IMR-90 (cell line): ENCODE measurements around the gene OXCT2. TPM values are rescaled to one million over a fixed set of nuclear protein-coding genes. Genes with fewer than 3 reads are reported as not detected.

Experiments used
- ATAC-seq: fragments of 200-7000 bp; cut with Tn5 transposase; 2 replicates; pipeline ENCODE4 v1.9.1; 2020; ENCODE audit warnings: low read depth, mild to moderate bottlenecking, moderate library complexity
- BruUV-seq: library from RNA; stranded (reverse); fragments of 400-500 nt; replicated peaks from 2 replicates; lab custom pipeline; 2021; lab: Mats Ljungman, UMichigan
- CTCF ChIA-PET: fragments of 300-600 bp; formaldehyde crosslinking; extraction: SDS; loops from one replicate; lab custom pipeline; 2021; ENCODE audit warnings: antibody characterized with exemption; lab: Yijun Ruan, JAX
- POLR2A ChIA-PET: fragments of 300-600 bp; sonication (Branson Sonifier 250); formaldehyde crosslinking; loops from one replicate; lab custom pipeline; 2022; ENCODE audit warnings: antibody characterized with exemption; ENCODE audit not compliant: unreplicated experiment; lab: Charles Lee
- DNase-seq: peaks from one replicate; pipeline ENCODE4 v3.0.0; 2013
- H2AFZ ChIP-seq: replicated peaks from 2 replicates; pipeline ENCODE3; 2013; ENCODE audit warnings: low read length, mild to moderate bottlenecking; ENCODE audit not compliant: poor library complexity
- H2AK5ac ChIP-seq: 2 replicates; pipeline ENCODE4 v1.6.1; 2013; ENCODE audit warnings: low read depth, low read length, inconsistent platforms
- H2AK9ac ChIP-seq: replicated peaks from 2 replicates; pipeline ENCODE3; 2013; ENCODE audit warnings: mild to moderate bottlenecking, low read depth, low read length, moderate library complexity; ENCODE audit not compliant: poor library complexity
- H2BK120ac ChIP-seq: 2 replicates; pipeline ENCODE4 v1.6.1; 2013; ENCODE audit warnings: low read depth, low read length, inconsistent platforms
- H2BK15ac ChIP-seq: 3 replicates; pipeline ENCODE4 v1.6.1; 2013; ENCODE audit warnings: low read depth, low read length, inconsistent platforms
- H2BK20ac ChIP-seq: 2 replicates; pipeline ENCODE4 v1.6.1; 2013; ENCODE audit warnings: low read depth, mild to moderate bottlenecking, inconsistent platforms, low read length, moderate library complexity
- H2BK5ac ChIP-seq: 2 replicates; pipeline ENCODE4 v1.6.1; 2013; ENCODE audit warnings: mild to moderate bottlenecking, low read depth, low read length, inconsistent platforms; ENCODE audit not compliant: poor library complexity, severe bottlenecking
- H3K14ac ChIP-seq: replicated peaks from 2 replicates; pipeline ENCODE4 v1.6.1; 2013; ENCODE audit warnings: low read depth, low read length, inconsistent platforms
- H3K18ac ChIP-seq: 2 replicates; pipeline ENCODE4 v1.6.1; 2013; ENCODE audit warnings: low read depth, low read length, control low read depth
- H3K23ac ChIP-seq: 2 replicates; pipeline ENCODE4 v1.6.1; 2013; ENCODE audit warnings: low read depth, low read length, inconsistent platforms
- H3K27ac ChIP-seq: 2 replicates; pipeline ENCODE4 v1.5.1; 2013; ENCODE audit warnings: mild to moderate bottlenecking, control low read depth, low read length; ENCODE audit not compliant: insufficient read depth
- H3K27me3 ChIP-seq: 2 replicates; pipeline ENCODE4 v1.6.1; 2013; ENCODE audit warnings: low read length; ENCODE audit not compliant: control insufficient read depth, insufficient read depth
- H3K36me3 ChIP-seq: 2 replicates; pipeline ENCODE4 v1.6.1; 2013; ENCODE audit warnings: low read length, mixed read lengths; ENCODE audit not compliant: control insufficient read depth, insufficient read depth
- H3K4ac ChIP-seq: 2 replicates; pipeline ENCODE4 v1.6.1; 2013; ENCODE audit warnings: low read depth, low read length, inconsistent platforms
- H3K4me1 ChIP-seq: 2 replicates; pipeline ENCODE4 v1.6.1; 2013; ENCODE audit warnings: low read length, mixed read lengths; ENCODE audit not compliant: control insufficient read depth, insufficient read depth
- H3K4me2 ChIP-seq: 2 replicates; pipeline ENCODE4 v1.6.1; 2013; ENCODE audit warnings: low read depth, mild to moderate bottlenecking, control low read depth, low read length, moderate library complexity
- H3K4me3 ChIP-seq: 2 replicates; pipeline ENCODE4 v1.5.1; 2013; ENCODE audit warnings: low read depth, mild to moderate bottlenecking, control low read depth, low read length, moderate library complexity; ENCODE audit not compliant: insufficient read depth
- H3K56ac ChIP-seq: 2 replicates; pipeline ENCODE4 v1.6.1; 2013; ENCODE audit warnings: low read length, inconsistent platforms; ENCODE audit not compliant: insufficient read depth; ENCODE audit errors: extremely low read depth
- H3K79me1 ChIP-seq, 2 experiments: 2 replicates each; pipeline ENCODE4 v1.6.1; 2013; ENCODE audit warnings: low read length in 2 of 2, inconsistent platforms in 1 of 2, low read depth in 1 of 2
- H3K9ac ChIP-seq: 2 replicates; pipeline ENCODE4 v1.6.1; 2013; ENCODE audit warnings: low read depth, low read length, control low read depth
- H3K9me1 ChIP-seq: 2 replicates; pipeline ENCODE4 v1.6.1; 2013; ENCODE audit warnings: low read length, inconsistent platforms; ENCODE audit not compliant: insufficient read depth
- H3K9me3 ChIP-seq: 2 replicates; pipeline ENCODE4 v1.6.1; 2013; ENCODE audit warnings: low read length; ENCODE audit not compliant: control insufficient read depth, insufficient read depth
- H4K20me1 ChIP-seq: 2 replicates; pipeline ENCODE4 v1.6.1; 2013; ENCODE audit warnings: low read length, inconsistent platforms; ENCODE audit not compliant: insufficient read depth
- H4K5ac ChIP-seq: 2 replicates; pipeline ENCODE4 v1.6.1; 2013; ENCODE audit warnings: mild to moderate bottlenecking, low read depth, low read length, control low read depth
- H4K8ac ChIP-seq, 2 experiments: 2 replicates each; pipeline ENCODE4 v1.6.1; 2013; ENCODE audit warnings: low read depth in 2 of 2, low read length in 2 of 2, control low read depth in 1 of 2, inconsistent platforms in 1 of 2
- H4K91ac ChIP-seq: 2 replicates; pipeline ENCODE4 v1.6.1; 2013; ENCODE audit warnings: low read depth, low read length, inconsistent platforms; ENCODE audit not compliant: insufficient read depth
- BHLHE40 ChIP-seq: fragments of 150-350 bp; IDR thresholded peaks from 2 replicates; pipeline ENCODE4 v1.6.1; 2016; ENCODE audit warnings: mild to moderate bottlenecking, low read depth, low read length
- CEBPB ChIP-seq: IDR thresholded peaks from 2 replicates; pipeline ENCODE4 v1.6.1; 2012; ENCODE audit warnings: low read depth, low read length, improper control_type of control experiment
- CHD1 ChIP-seq: IDR thresholded peaks from 2 replicates; pipeline ENCODE4 v1.6.1; 2012; ENCODE audit warnings: low read depth, low read length, improper control_type of control experiment
- FOS ChIP-seq: fragments of 150-350 bp; IDR thresholded peaks from 2 replicates; pipeline ENCODE4 v1.6.1; 2016; ENCODE audit warnings: low read depth, low read length
- MAZ ChIP-seq: IDR thresholded peaks from 2 replicates; pipeline ENCODE4 v1.6.1; 2012; ENCODE audit warnings: low read depth, mild to moderate bottlenecking, low read length, improper control_type of control experiment, moderate library complexity, borderline replicate concordance
- MXI1 ChIP-seq: IDR thresholded peaks from 2 replicates; pipeline ENCODE4 v1.6.1; 2012; ENCODE audit warnings: low read depth, mild to moderate bottlenecking, low read length, moderate library complexity, borderline replicate concordance
- NFE2L2 ChIP-seq: fragments of 150-350 bp; IDR thresholded peaks from 2 replicates; pipeline ENCODE4 v1.6.1; 2016; ENCODE audit warnings: low read depth, mild to moderate bottlenecking, low read length
- POLR2A ChIP-seq: IDR thresholded peaks from 2 replicates; pipeline ENCODE4 v1.6.1; 2012; ENCODE audit warnings: mild to moderate bottlenecking, low read depth, low read length
- RCOR1 ChIP-seq: IDR thresholded peaks from 2 replicates; pipeline ENCODE4 v1.6.1; 2012; ENCODE audit warnings: mild to moderate bottlenecking, low read length, improper control_type of control experiment; ENCODE audit not compliant: insufficient replicate concordance
- RFX5 ChIP-seq: IDR thresholded peaks from 2 replicates; pipeline ENCODE4 v1.8.0; 2012; ENCODE audit warnings: low read depth, mild to moderate bottlenecking, low read length, moderate library complexity
- SMC3 ChIP-seq: fragments of 150-350 bp; IDR thresholded peaks from 2 replicates; pipeline ENCODE4 v1.6.1; 2016; ENCODE audit warnings: low read depth, mild to moderate bottlenecking, antibody characterized with exemption, low read length, moderate library complexity
- WGBS, 2 experiments: methylation state at CpG; one replicate each; pipeline versions ENCODE4 v1.1.5 to v1.1.7; 2013; ENCODE audit warnings: missing lambda C conversion rate in 2 of 2; ENCODE audit not compliant: insufficient read length in 1 of 2; ENCODE audit errors: extremely low coverage in 2 of 2; 5-methylcytosine and 5-hydroxymethylcytosine counted together
- dilution Hi-C: fragments of 300-500 bp; cut with HindIII; formaldehyde crosslinking; loops from one replicate; pipeline ENCODE4 v1.14.3; 2018; ENCODE audit warnings: low sequenced_read_pairs; ENCODE audit not compliant: unreplicated experiment
- in situ Hi-C: fragments of 300-500 bp; cut with MboI; formaldehyde crosslinking; loops from 3 replicates; pipeline ENCODE4 v1.14.3; 2019; ENCODE audit warnings: low sequenced_read_pairs, inconsistent platforms, mixed read lengths
- intact Hi-C: fragments of 100-400 bp; cut with micrococcal nuclease; formaldehyde crosslinking; loops from 2 replicates; pipeline ENCODE4 v1.10.0; 2022
- polyA plus RNA-seq, 3 experiments: library from polyadenylated mRNA; depleted of rRNA; stranded (reverse); fragments of >200 nt; gene quantifications; 2 replicates each; pipeline ENCODE4 v1.2.3, GENCODE V29; 2012; ENCODE audit warnings: low replicate concordance in 1 of 3
- total RNA-seq: library from RNA; depleted of rRNA; stranded (reverse); fragments of >200 nt; gene quantifications from 2 replicates; pipeline ENCODE4 v1.2.3, GENCODE V29; 2012
- TF ChIP-seq, protein P1 (sequence below): conservative IDR thresholded peaks from 2 replicates; pipeline ENCODE4 v1.5.1; 2012; ENCODE audit warnings: mild to moderate bottlenecking, low read depth, low read length, improper control_type of control experiment
- TF ChIP-seq, protein P2 (sequence below): fragments of 150-350 bp; IDR thresholded peaks from 2 replicates; pipeline ENCODE4 v1.6.1; 2016; ENCODE audit warnings: low read depth, mild to moderate bottlenecking, low read length, moderate library complexity, borderline replicate concordance
- TF ChIP-seq, protein P3 (sequence below): fragments of 150-350 bp; IDR thresholded peaks from 2 replicates; pipeline ENCODE4 v1.6.1; 2017; ENCODE audit warnings: mild to moderate bottlenecking, antibody characterized with exemption, low read length, low read depth

The OXCT2 gene
- total and polyA plus RNA-seq, 2 of the 4 experiments (the other 2 are of a cell fraction) = 0.18 to 0.22 TPM

DNA sequence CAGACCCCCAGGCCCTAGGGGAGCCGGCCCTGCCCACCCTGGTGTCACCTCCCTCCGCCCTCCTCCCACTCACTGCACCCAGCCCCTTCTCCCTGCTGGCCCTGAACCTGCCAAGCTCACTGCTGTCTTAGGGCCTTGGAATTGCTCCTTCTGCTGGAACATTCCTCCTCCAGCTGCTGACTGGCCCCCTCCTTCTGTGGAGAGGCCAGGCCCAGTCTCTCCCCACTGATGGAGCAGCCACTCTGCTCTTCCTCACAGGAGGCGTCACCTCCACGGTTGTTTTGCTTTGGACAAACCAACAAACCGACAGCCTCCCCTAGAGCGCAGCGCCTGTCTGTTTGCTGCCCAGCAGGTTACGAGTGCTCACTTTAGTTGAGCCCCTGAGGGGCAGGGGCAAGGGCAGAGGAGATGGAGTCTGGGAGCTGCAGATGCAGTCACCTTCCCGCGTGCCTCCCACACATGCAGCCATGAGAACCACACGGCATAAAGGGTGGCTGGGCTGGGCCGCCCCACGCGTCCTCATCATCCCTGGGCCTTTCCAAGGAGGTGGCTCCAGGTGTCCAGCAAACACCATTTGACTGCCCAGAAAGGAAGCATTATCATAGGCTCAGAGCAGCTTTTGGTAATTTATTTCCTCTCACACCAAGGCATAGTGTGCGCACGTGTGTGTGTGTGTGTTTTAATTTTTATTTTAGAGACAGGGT lies 9.4 kb downstream of the OXCT2 start:
- in situ Hi-C loops = no loop called here
- Histone ChIP-seq H2BK120ac (no peak overlapping the region), H3K18ac (no peak overlapping the region), H3K23ac (no peak overlapping the region), H4K91ac (no peak overlapping the region), H2AFZ (no peak overlapping the region), H3K36me3 (peaks cover 9% of the 10 kb centered on the region; the same call in 1 of the 2 replicates), H4K8ac (no peak overlapping the region), H3K9me1 (0 out of 2 replicates have a peak, but pooled peaks cover 8% of the 10 kb centered on the region), H3K4me1 (no peaks in the 10 kb centered on the region), H3K4ac (no peak overlapping the region), H3K14ac (no peak overlapping the region), H4K20me1 (no peaks in the 10 kb centered on the region), H3K79me1 (no peaks in the 10 kb centered on the region), H3K27ac (no peak overlapping the region), H2BK15ac (no peak overlapping the region), H3K9me3 (no peaks in the 10 kb centered on the region), H2BK20ac (no peak overlapping the region), H3K4me3 (no peak overlapping the region), H4K5ac (no peak overlapping the region), H2AK5ac (no peak overlapping the region), H2AK9ac (no peak overlapping the region), H3K9ac (no peak overlapping the region), H2BK5ac (no peak overlapping the region), H3K4me2 (no peak overlapping the region), H3K56ac (no peak overlapping the region), H3K27me3 (no peaks in the 10 kb centered on the region)
- POLR2A ChIA-PET = no interaction called here
- dilution Hi-C loops = no loop called here
- WGBS, 2 experiments = 73% methylated on average over 2 of the region's 16 CpGs; no CpG with 5 or more reads in 1 of the 2 experiments
- intact Hi-C loops = loop anchor here (5.0 kb wide), 1 partner anchor 239 kb away; no protein-coding TSS in a partner anchor
- BruUV-seq = no TSS peak
- CTCF ChIA-PET = no interaction called here
- ATAC-seq (peak; percentile 25), DNase-seq (no peak)
- TF ChIP-seq CEBPB = no peak
- no peak for TF ChIP-seq BHLHE40
- TF ChIP-seq MAZ = no peak
- no peak for TF ChIP-seq FOS
- TF ChIP-seq, protein P1, sequence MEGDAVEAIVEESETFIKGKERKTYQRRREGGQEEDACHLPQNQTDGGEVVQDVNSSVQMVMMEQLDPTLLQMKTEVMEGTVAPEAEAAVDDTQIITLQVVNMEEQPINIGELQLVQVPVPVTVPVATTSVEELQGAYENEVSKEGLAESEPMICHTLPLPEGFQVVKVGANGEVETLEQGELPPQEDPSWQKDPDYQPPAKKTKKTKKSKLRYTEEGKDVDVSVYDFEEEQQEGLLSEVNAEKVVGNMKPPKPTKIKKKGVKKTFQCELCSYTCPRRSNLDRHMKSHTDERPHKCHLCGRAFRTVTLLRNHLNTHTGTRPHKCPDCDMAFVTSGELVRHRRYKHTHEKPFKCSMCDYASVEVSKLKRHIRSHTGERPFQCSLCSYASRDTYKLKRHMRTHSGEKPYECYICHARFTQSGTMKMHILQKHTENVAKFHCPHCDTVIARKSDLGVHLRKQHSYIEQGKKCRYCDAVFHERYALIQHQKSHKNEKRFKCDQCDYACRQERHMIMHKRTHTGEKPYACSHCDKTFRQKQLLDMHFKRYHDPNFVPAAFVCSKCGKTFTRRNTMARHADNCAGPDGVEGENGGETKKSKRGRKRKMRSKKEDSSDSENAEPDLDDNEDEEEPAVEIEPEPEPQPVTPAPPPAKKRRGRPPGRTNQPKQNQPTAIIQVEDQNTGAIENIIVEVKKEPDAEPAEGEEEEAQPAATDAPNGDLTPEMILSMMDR = no peak
- TF ChIP-seq, protein P2, sequence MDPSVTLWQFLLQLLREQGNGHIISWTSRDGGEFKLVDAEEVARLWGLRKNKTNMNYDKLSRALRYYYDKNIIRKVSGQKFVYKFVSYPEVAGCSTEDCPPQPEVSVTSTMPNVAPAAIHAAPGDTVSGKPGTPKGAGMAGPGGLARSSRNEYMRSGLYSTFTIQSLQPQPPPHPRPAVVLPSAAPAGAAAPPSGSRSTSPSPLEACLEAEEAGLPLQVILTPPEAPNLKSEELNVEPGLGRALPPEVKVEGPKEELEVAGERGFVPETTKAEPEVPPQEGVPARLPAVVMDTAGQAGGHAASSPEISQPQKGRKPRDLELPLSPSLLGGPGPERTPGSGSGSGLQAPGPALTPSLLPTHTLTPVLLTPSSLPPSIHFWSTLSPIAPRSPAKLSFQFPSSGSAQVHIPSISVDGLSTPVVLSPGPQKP = no peak
- TF ChIP-seq MXI1 = no peak
- no peak for TF ChIP-seq RCOR1
- TF ChIP-seq SMC3 = no peak
- TF ChIP-seq, protein P3, sequence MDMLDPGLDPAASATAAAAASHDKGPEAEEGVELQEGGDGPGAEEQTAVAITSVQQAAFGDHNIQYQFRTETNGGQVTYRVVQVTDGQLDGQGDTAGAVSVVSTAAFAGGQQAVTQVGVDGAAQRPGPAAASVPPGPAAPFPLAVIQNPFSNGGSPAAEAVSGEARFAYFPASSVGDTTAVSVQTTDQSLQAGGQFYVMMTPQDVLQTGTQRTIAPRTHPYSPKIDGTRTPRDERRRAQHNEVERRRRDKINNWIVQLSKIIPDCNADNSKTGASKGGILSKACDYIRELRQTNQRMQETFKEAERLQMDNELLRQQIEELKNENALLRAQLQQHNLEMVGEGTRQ = no peak
- TF ChIP-seq POLR2A = no peak
- no peak for TF ChIP-seq RFX5
- TF ChIP-seq CHD1 = no peak
- TF ChIP-seq NFE2L2 = no peak
